ENCODE results near the gene KCNAB1.

DNA sequence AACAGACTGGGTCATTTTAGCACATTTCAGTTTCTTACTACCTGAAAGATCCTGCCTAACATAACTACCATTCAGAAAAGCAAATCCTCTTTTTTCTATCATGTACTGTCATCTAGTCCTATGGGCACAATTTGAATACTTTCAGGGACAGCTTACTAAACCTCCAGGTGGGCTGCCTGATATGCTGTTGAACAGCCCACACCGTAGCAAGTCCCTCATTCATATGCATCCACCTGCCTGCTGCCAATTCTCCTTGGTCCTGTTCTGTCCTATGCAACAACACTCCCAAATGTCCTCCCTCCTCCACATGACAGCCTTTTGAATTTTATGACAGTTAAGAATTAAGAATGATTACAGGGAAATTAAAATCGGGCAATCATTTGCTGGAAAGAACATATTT, 137.9 kb downstream of the KCNAB1 start:
- TF ChIP-seq POLR2A (IDR thresholded peaks at IDR 0.05): no peak
- TF ChIP-seq, protein P1, sequence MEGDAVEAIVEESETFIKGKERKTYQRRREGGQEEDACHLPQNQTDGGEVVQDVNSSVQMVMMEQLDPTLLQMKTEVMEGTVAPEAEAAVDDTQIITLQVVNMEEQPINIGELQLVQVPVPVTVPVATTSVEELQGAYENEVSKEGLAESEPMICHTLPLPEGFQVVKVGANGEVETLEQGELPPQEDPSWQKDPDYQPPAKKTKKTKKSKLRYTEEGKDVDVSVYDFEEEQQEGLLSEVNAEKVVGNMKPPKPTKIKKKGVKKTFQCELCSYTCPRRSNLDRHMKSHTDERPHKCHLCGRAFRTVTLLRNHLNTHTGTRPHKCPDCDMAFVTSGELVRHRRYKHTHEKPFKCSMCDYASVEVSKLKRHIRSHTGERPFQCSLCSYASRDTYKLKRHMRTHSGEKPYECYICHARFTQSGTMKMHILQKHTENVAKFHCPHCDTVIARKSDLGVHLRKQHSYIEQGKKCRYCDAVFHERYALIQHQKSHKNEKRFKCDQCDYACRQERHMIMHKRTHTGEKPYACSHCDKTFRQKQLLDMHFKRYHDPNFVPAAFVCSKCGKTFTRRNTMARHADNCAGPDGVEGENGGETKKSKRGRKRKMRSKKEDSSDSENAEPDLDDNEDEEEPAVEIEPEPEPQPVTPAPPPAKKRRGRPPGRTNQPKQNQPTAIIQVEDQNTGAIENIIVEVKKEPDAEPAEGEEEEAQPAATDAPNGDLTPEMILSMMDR (IDR thresholded peaks at IDR 0.05): no peak

Measured in tibial nerve (tissue), 3 donors.